Activated CD8-positive, alpha-beta memory T cell treated with anti-CD3 and anti-CD28 coated beads, Interleukin-2, amount 50 U/mL, for 24 hours (primary cell): ENCODE results near the gene DNASE1.
"Not testable (repeated sequence)": the region's sequence is repeated elsewhere in the genome, so short reads cannot be mapped to it uniquely, and the experiment has no call there.

Experiments
- DNase-seq: peaks from one replicate; pipeline ENCODE4 v3.0.0-alpha.2; 2020; ENCODE audit errors: extremely low read depth

DNASE1 gene

GRCh38 chr16:3654249-3654991 lies at the start of gene DNASE1:
TSS of gene DNASE1 (plus strand) at chr16:3654691. CDS start at chr16:3655374, 683 bp downstream.
- DNase-seq = no peak

- DNase-seq = no peak
Measured at GRCh38 chr16:3606441-3606840, 48.0 kb upstream of the DNASE1 start.

GRCh38 chr16:3607161-3607560 lies 47.3 kb upstream of the DNASE1 start:
- no peak for DNase-seq

- DNase-seq = no peak
Measured at GRCh38 chr16:3607634-3608033, 46.9 kb upstream of the DNASE1 start.

- no peak for DNase-seq
Measured at GRCh38 chr16:3608069-3608468, 46.4 kb upstream of the DNASE1 start.

GRCh38 chr16:3608976-3609375 lies 45.5 kb upstream of the DNASE1 start:
- not testable (repeated sequence) for DNase-seq

DNA sequence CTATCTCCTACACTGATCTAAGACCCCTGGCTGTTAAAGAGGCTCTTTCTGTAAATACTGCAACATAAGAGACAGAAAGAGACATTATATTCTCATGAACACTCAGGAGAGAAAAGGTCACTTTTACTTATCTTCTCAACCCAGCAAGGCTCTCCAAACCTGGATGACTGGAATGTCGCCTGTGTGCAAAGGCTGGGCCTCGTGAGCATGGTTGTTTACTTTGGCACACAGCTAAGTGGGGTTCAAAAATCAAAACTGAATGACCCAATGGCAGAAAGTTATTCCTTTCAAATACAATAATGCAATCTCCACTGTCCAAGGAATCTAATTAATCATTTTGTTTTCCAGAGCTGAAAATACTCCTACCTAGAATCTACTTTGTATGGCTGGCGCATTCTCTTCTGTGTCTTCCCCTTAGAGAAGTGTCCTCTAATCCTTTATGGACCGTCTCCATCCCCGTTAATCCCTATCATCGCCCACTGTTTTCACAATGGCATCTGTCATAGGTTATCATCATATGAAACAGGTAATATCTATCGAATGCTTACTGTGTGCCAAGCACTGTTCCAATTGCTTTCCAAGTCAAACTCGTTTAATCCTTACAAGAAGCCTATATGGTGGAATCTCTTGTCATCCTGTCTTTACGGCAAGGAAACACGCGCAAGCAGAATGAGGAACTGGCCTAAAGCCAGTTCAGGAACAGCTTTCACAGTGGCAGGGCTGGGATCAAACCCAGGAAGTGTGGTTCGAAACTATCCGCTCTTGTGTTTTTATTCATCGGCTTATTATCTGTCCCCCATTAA lies 44.4 kb upstream of the DNASE1 start:
- no peak for DNase-seq

DNA sequence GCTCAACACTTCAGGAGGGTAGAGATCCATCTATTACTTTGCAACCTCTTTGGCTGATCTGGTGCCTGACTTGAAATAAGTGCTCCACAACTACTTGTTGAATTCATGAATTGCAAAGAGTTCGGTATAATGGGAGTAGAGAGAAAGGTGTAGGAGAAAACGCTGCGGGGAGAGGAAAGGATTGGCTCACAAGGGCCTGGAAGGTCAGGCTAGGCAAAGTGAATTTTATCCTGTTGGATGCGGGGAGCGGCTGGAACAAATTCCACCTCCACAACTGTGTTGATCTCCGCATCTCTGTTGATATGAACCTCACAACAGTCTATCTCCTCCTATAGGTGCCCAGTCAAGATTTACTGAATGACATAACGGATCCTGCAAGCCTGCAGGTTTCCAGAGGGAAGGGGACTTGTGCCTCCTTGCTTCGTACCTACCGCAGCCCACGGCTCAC lies 43.8 kb upstream of the DNASE1 start:
- no peak for DNase-seq

- DNase-seq = peak; percentile 62
Measured at GRCh38 chr16:3611146-3611975, 43.1 kb upstream of the DNASE1 start, which contains the start of gene SLX4. TSS of gene SLX4 (minus strand) at chr16:3611606. CDS start at chr16:3608964, 2,642 bp downstream.

DNA sequence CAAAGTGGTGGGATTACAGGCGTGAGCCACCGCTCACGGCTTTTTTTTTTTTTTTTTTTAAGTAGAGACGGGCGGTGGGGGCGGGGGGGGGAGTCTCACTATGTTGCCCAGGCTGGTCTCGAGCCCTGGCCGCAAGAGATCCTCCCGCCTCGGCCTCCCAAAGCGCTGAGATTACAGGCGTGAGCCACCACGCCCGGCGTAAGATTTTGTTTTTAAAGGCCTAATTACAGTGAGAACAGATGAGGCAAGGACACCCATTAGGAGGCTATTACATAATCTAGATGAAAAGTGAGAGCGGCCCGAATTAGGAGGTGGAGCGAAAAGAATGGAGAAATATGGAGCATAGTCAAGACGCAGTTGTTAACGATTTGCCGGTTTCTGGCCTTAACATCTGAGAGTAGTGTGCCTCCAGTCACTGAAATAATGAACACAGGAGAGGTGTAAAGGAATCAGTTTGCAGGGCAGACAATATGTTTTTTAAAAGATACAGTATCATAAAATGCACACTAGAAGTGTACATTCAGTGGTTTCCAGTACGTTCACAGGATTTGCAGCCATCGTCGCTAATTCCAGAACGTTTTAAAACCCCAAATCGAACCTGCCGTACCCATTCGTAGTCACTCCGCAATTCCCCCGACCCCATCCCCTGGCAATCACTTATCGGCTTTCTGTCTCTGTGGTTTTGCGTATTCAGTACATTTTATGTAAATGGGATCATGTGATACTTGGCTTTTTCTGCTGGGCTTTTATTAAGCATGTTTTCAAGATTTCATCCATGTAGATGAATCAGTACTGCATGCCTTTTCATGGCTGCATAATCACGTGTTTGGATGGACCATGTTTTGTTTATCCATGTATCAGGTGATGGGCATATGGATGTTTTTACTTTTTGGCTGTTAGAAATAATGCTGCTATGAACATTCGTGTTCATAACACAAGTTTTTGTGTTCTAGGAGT lies 41.7 kb upstream of the DNASE1 start:
- no peak for DNase-seq

DNA sequence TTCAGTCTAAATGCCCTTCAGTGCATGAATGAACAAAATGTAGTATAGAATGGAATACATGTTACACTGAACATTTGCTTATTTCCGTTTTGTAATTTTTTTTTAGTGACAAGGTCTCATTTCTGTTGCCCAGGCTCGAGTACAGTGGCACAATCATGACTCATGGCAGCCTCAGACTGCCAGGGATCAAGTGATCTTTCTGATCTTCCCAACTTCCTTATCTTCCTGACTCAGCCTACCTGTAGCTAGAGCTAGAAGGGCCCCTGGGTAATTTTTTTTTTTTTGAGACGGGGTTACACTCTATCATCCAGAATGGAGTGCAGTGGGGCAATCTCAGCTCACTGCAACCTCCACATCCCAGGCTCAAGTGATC lies 35.7 kb upstream of the DNASE1 start:
- no peak for DNase-seq

DNA sequence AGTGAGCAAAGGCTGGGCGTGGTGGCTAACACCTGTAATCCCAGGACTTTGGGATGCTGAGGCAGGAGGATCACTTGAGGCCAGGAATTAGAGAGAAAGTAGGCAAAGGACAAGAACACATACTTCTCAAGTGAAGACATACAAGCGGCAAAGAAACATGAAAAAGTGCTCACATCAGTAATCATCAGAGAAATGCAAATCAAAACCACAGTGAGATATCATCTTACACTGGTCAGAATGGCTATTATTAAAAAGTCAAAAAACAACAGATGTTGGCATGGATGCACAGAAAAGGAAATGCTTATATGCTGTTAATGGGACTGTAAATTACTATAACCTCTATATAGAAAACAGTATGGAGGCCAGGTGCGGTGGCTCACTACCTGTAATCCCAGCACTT lies 30.8 kb upstream of the DNASE1 start:
- no peak for DNase-seq

DNA sequence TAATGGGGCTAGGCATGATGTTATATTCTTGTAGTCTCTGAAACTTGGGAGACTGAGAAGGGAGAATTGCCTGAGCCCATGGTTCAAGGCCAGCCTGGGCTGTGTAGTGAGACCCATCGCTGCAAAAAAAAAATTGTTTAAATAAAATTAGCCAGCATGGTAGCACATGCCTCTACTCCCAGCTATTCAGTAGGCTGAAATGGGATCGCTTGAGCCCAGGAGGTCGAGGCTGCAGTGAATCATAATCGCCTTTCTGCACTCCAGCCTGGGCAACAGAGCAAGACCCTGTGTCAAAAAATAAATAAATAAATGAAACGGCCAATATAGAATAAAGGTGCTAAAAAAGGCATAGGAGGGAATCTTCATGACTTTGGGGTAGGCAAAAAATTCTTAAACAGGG lies 29.2 kb upstream of the DNASE1 start:
- DNase-seq = no peak

GRCh38 chr16:3625911-3626732 lies 28.4 kb upstream of the DNASE1 start:
- no peak for DNase-seq

DNA sequence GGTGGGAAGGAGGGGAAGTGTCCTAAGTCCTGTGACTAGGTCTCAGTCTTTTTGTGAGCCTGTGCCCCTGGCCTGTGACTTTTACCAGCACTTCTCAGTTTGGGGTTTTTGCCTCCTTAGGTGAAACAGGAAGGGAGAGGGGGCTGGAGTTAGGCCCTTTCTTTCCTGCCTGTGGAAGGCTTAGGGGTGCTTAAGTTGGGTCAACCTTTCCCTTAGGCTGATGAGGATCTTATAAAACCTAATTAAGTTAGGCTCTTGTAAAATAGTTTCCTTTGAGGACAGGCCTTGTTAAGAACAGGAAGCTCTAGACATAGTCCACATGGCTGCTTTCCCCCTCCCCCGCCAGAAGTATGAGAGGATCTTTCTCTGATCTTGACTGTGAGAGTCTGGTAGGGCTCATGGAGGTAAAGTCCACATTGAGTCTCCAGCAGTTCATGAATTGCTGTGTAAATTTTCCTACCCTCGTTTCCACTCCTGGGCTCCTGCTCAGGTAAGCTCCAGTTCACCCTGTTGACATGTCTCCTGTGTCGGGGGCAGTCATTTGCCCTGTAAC lies 17.0 kb upstream of the DNASE1 start:
- DNase-seq = no peak

GRCh38 chr16:3638916-3639644 lies 15.4 kb upstream of the DNASE1 start:
- no peak for DNase-seq

DNA sequence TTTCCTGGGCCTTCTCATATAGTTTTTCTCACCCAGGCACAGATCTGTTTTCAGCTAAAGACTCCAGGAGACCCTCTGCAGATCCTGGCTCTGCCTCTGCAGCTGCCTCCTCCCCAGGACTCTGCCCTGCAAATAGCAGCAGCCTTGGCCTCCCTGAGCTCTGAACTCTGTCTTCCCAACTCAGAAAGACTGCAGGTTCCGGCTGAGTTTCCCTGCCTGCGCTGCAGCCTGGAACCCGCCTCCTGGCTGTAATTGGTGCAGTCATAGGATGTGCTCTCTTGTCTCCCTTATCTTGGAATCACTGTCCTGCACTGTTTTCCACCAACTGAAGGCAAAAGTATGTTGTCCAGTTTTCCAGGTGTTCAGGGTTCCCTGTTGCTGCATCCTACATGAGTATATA lies 14.3 kb upstream of the DNASE1 start:
- DNase-seq = no peak

DNA sequence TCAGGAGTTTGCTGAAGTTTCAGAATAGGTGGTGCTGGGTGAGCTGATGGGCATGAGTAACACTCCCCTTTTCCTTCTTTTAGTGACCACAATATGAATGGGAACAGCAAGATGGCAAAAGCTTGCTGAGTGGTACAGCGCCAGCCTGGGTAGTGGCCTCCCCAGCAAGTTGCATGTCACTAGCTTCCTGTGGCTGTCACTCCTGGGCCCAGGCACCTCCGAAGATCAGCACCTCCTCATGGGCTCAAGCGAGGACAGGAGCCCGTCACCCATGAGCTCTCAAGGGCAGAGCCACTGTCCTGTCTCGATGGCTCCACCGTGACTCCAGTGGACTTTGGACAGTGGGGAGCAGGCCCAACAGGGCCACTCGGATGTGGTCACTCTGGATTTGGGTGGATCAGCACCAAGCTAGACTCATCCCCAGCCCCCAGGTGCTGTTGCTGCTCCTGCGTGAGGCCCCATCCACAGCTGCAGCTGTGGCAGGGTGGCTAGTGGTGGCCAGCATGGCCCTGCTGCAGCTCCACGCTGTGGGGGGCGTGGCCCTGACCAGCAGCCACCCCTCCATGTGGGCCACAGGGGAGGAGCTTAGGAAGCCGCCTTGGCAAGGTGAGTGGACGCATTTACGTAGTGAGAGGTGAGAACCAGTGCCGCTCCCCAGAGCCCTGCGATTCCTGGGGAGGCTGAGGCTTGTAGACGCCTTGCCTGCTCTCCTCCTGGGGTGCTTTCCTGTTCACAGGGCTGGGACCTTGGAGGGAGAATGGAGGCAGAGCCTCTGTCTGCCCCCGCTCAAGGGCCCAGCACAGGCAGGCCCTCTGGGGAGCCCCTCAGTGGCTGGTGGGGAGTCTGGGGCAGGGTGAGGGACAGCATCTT lies 13.6 kb upstream of the DNASE1 start:
- no peak for DNase-seq
